Chondrocyte (in vitro differentiated cells): ENCODE data around the gene TCP11L2. TPM values are rescaled to one million over a fixed set of nuclear protein-coding genes. Genes with fewer than 3 reads are reported as not detected.

Experiments used
- total RNA-seq: library from RNA; stranded (reverse); gene quantifications from 3 replicates; pipeline ENCODE4 v1.2.1, GENCODE V29; 2021

The TCP11L2 gene
- total RNA-seq, 1 donor from 2014 or later: 31.2 TPM

Other genes starting within 250 kb of the TCP11L2 start
- 78.1 to 81.4 TPM (median 78.5 TPM) in 3 replicates for gene NUAK1, start 163.8 kb upstream of the TCP11L2 start, total RNA-seq
- gene CKAP4, start 54.7 kb upstream of the TCP11L2 start, total RNA-seq: 329 to 348 TPM (median 333 TPM) in 3 replicates
- gene POLR3B, start 55.0 kb downstream of the TCP11L2 start, total RNA-seq: 9.6 to 14.5 TPM (median 10.7 TPM) in 3 replicates